ENCODE measurements around the gene SLC23A1.
"Not testable (repeated sequence)": the region's sequence is repeated elsewhere in the genome, so short reads cannot be mapped to it uniquely, and the experiment has no call there.

The SLC23A1 gene

DNA sequence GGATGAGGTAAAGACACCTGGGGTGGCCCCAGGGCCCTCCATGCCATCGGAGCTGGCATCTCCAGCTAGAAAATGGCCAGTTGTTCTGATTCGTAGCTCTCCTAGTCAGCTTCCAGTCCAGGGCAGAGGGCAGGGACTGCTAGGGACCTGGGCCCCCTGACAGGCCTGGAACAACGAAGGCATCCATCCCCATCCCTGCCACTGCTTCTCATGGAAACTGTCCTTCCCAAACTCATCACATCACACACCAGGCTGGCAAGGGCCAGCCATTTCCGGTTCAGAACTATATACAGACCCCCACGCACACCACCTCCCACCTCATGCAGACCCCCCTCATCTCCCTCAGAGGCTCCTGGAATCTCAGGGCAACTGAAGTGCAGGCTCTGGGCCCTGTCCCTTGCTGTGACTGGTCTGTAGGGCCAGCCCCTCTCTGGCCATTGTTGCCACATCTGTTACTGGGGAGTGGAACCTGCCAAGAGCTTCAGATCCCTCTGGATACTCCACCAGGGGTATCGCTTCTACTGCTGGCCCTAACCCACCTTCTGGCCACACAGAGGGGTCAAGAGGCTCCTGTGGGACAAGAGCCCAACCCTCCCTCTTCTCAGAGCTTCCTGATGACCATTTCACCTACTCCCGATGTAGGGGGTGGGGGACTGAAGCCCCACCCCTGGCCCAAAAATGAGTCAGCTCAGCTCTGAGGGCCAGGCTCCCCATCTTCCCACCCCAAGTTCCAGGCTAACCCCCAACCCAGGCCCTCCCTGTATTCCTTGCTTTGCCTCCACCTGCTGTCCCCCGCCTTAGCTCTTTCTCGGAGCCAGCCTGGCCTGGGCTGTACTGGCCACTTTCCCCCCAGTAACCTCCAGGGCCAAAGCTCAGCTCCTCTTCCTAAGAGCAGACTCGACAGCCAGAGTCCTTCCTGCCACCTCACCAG, 7.8 kb upstream of the SLC23A1 start:
- Histone ChIP-seq H3K27me3 (ENCODE audit: low read depth) (no peaks in the 10 kb centered on the region), H3K9me3 (no peaks in the 10 kb centered on the region), H3K4me3 (no peak overlapping the region), H3K36me3 (replicated peaks) (no peaks in the 10 kb centered on the region), H3K4me1 (peaks cover 4% of the 10 kb centered on the region)
- DNase-seq (ENCODE audit: low spot score in 2 of 2): no peak
- in situ Hi-C loops (cut with MboI; ENCODE audit: low sequenced_read_pairs): no loop called here

GRCh38 chr5:139389701-139390638, 6.9 kb upstream of the SLC23A1 start, which contains the start of gene MZB1:
Gene MZB1 (minus strand): TSS chr5:139389913. CDS start chr5:139389856, 57 bp downstream.
- in situ Hi-C loops (cut with MboI; ENCODE audit: low sequenced_read_pairs): no loop called here
- no peaks in the 10 kb centered on the region for H3K36me3 ChIP-seq (replicated peaks)
- no peak within 1 kb of the TSS for H3K4me3 ChIP-seq
- H3K9me3 ChIP-seq: no peaks in the 10 kb centered on the region
- DNase-seq (ENCODE audit: low spot score in 2 of 2): no peak
- no peaks in the 10 kb centered on the region for H3K27me3 ChIP-seq (ENCODE audit: low read depth)
- H3K4me1 ChIP-seq: peaks cover 4% of the 10 kb centered on the region

DNA sequence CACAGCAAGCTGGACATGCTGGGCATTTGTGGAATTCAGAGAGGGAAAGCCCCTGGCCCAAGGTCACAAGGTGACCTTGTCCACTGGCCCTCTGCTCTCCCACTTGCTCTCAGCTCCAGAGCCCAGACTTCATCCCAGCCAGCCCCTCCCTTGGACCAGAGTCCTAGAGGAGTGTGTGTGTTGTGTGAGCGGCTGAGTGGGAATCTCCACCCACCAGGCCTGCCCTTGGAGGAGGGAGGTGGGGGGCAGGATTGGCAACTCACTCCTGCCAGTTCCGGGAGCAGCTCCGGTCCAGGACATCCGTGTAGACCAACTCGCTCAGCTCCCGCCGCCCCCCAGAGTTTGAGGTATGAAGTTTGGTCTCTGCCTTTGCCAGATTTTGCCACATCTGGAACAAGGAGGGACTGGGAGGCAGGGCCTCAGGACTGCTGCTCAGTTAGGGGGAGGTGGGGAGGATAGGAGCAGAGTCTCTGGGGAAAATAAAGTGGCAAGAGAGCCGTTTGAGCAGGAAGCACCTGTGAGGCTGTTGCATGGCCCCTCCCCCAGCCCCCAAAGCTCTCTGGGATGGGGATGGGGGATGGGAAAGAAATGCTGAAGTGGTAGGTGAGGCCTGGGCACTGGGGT, 5.2 kb upstream of the SLC23A1 start:
- no peak for DNase-seq (ENCODE audit: low spot score in 2 of 2)
- Histone ChIP-seq H3K36me3 (replicated peaks) (no peaks in the 10 kb centered on the region), H3K4me3 (no peak overlapping the region)

DNA sequence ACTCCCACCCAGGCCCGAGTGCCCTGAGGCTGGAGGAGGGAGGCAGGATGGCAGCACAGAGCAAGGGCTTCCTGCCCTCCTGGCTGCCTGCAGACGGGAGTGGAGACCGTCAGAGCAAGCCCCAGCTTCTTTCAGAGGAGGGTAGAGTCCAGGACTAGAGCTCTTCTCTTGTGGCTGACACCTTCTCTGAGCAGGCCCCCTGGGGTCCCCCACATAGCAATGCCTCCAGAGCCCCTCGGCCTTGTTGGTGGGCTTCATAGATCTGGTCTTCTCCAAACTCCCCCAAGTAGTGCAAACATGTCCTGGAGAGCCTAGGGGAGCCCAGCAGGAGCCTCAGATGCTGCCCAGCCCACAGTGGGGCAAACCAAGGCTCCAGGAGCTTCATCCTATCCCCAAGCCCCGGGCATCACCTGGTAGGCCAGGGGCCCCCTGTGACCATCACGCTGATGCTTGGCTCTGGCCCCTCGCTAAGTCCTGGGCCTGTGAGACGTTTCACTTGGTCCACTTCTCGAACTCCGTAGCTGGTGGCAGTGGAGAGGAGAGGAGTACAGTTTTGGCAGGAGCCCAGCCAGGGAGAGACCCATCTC, 4.6 kb upstream of the SLC23A1 start:
- no peaks in the 10 kb centered on the region for H3K36me3 ChIP-seq (replicated peaks)
- no peak for DNase-seq (ENCODE audit: low spot score in 2 of 2)
- no peak overlapping the region for H3K4me3 ChIP-seq
- in situ Hi-C loops (cut with MboI; ENCODE audit: low sequenced_read_pairs): no loop called here
- no peaks in the 10 kb centered on the region for H3K27me3 ChIP-seq (ENCODE audit: low read depth)
- peaks cover under 1% of the 10 kb centered on the region; the same call in 1 of the 2 replicates for H3K4me1 ChIP-seq
- no peaks in the 10 kb centered on the region for H3K9me3 ChIP-seq

More for the DNA sequence above, 5.2 kb upstream of the SLC23A1 start:
- in situ Hi-C loops (cut with MboI; ENCODE audit: low sequenced_read_pairs): no loop called here
- no peaks in the 10 kb centered on the region for H3K27me3 ChIP-seq (ENCODE audit: low read depth)
- peaks cover 4% of the 10 kb centered on the region for H3K4me1 ChIP-seq
- H3K9me3 ChIP-seq: no peaks in the 10 kb centered on the region

DNA sequence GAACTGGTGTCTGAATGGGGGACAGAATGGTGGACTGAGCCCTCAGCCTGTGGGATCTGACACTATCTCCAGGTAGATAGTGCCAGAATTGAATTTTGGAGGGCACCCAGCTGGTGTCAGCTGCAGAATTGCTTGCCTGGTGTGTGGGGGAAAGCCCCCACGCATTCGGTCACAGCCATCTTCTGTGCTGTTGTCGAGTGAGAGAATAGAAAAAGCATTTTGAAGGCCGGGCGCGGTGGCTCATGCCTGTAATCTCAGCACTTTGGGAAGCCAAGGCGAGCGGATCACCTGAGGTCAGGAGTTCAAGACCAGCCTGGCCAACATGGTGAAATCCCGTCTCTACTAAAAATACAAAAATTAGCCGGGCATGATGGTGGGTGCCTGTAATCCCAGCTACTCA, 3.9 kb upstream of the SLC23A1 start:
- H3K4me3 ChIP-seq; in situ Hi-C loops (cut with MboI; ENCODE audit: low sequenced_read_pairs); H3K36me3 ChIP-seq (replicated peaks); H3K27me3 ChIP-seq (ENCODE audit: low read depth); DNase-seq (ENCODE audit: low spot score in 2 of 2); H3K9me3 ChIP-seq; H3K4me1 ChIP-seq: not testable (repeated sequence)

- Histone ChIP-seq H3K4me3 (no peak overlapping the region), H3K36me3 (replicated peaks) (no peaks in the 10 kb centered on the region), H3K4me1 (no peaks in the 10 kb centered on the region), H3K9me3 (no peaks in the 10 kb centered on the region), H3K27me3 (ENCODE audit: low read depth) (no peaks in the 10 kb centered on the region)
- DNase-seq (ENCODE audit: low spot score in 2 of 2): no peak
- in situ Hi-C loops (cut with MboI; ENCODE audit: low sequenced_read_pairs): no loop called here
Observed at GRCh38 chr5:139386050-139386438, 2.9 kb upstream of the SLC23A1 start.

GRCh38 chr5:139385061-139386049, 2.3 kb upstream of the SLC23A1 start:
- in situ Hi-C loops (cut with MboI; ENCODE audit: low sequenced_read_pairs): no loop called here
- Histone ChIP-seq H3K4me1 (no peaks in the 10 kb centered on the region), H3K27me3 (ENCODE audit: low read depth) (no peaks in the 10 kb centered on the region), H3K36me3 (replicated peaks) (no peaks in the 10 kb centered on the region), H3K4me3 (no peak overlapping the region), H3K9me3 (no peaks in the 10 kb centered on the region)
- no peak for DNase-seq (ENCODE audit: low spot score in 2 of 2)

- in situ Hi-C loops (cut with MboI; ENCODE audit: low sequenced_read_pairs): no loop called here
- Histone ChIP-seq H3K4me3 (no peak overlapping the region), H3K4me1 (no peaks in the 10 kb centered on the region), H3K27me3 (ENCODE audit: low read depth) (no peaks in the 10 kb centered on the region), H3K9me3 (no peaks in the 10 kb centered on the region), H3K36me3 (replicated peaks) (no peaks in the 10 kb centered on the region)
- DNase-seq (ENCODE audit: low spot score in 2 of 2): no peak
Observed at GRCh38 chr5:139384591-139385051, 1.5 kb upstream of the SLC23A1 start.

GRCh38 chr5:139383993-139384590, 995 bp upstream of the SLC23A1 start:
- no peaks in the 10 kb centered on the region for H3K4me1 ChIP-seq

GRCh38 chr5:139382807-139383206, 290 bp downstream of the SLC23A1 start:
- Histone ChIP-seq H3K4me1 (no peaks in the 10 kb centered on the region), H3K36me3 (replicated peaks) (no peaks in the 10 kb centered on the region), H3K9me3 (no peaks in the 10 kb centered on the region), H3K27me3 (ENCODE audit: low read depth) (no peaks in the 10 kb centered on the region), H3K4me3 (no peak overlapping the region)
- DNase-seq (ENCODE audit: low spot score in 2 of 2): no peak
- in situ Hi-C loops (cut with MboI; ENCODE audit: low sequenced_read_pairs): no loop called here

More at GRCh38 chr5:139383993-139384590, 995 bp upstream of the SLC23A1 start:
- Histone ChIP-seq H3K36me3 (replicated peaks) (no peaks in the 10 kb centered on the region), H3K9me3 (no peaks in the 10 kb centered on the region), H3K4me3 (no peak overlapping the region), H3K27me3 (ENCODE audit: low read depth) (no peaks in the 10 kb centered on the region)
- in situ Hi-C loops (cut with MboI; ENCODE audit: low sequenced_read_pairs): no loop called here
- no peak for DNase-seq (ENCODE audit: low spot score in 2 of 2)

GRCh38 chr5:139381837-139382761, 998 bp downstream of the SLC23A1 start:
- no peaks in the 10 kb centered on the region for H3K4me1 ChIP-seq
- H3K4me3 ChIP-seq: no peak overlapping the region
- no peaks in the 10 kb centered on the region for H3K9me3 ChIP-seq
- no peak for DNase-seq (ENCODE audit: low spot score in 2 of 2)
- in situ Hi-C loops (cut with MboI; ENCODE audit: low sequenced_read_pairs): no loop called here
- no peaks in the 10 kb centered on the region for H3K36me3 ChIP-seq (replicated peaks)
- H3K27me3 ChIP-seq (ENCODE audit: low read depth): no peaks in the 10 kb centered on the region
